Epithelial cell of esophagus (primary cell): ENCODE data around the gene AJUBA.
A peak's percentile ranks its signal among the peaks of the same experiment; 100 is the strongest.
"Not testable (repeated sequence)": the region's sequence is repeated elsewhere in the genome, so short reads cannot be mapped to it uniquely, and the experiment has no call there.

Source experiments
- DNase-seq: peaks from one replicate; pipeline ENCODE4 v3.0.0; 2010; ENCODE audit warnings: low read depth
- H3K4me3 ChIP-seq: 2 replicates; pipeline ENCODE4 v1.5.1; 2011; ENCODE audit warnings: mild to moderate bottlenecking, low read length, control low read depth
- CTCF ChIP-seq: IDR thresholded peaks from 2 replicates; pipeline ENCODE4 v1.5.1; 2011; ENCODE audit warnings: low read depth, mild to moderate bottlenecking, low read length, control low read depth, inconsistent platforms; ENCODE audit not compliant: insufficient read depth; ENCODE audit errors: missing control alignments

Gene AJUBA

GRCh38 chr14:23015618-23016017 is 33.3 kb upstream of the AJUBA start:
- no peak for DNase-seq
- H3K4me3 ChIP-seq = no peak overlapping the region
- no peak for TF ChIP-seq CTCF

GRCh38 chr14:23013749-23014054 is 31.4 kb upstream of the AJUBA start:
- DNase-seq, H3K4me3 ChIP-seq: not testable (repeated sequence)

GRCh38 chr14:23013054-23013748 is 30.9 kb upstream of the AJUBA start:
- DNase-seq = no peak
- no peak overlapping the region for H3K4me3 ChIP-seq
- TF ChIP-seq CTCF = no peak

GRCh38 chr14:23009939-23010726 is 27.8 kb upstream of the AJUBA start, which contains the start of gene C14orf93:
C14orf93 (minus strand) TSS chr14:23010143; CDS start chr14:22999023, 11,120 bp downstream.
- H3K4me3 ChIP-seq = peak within 1 kb of the TSS; percentile 74
- DNase-seq = peak; percentile 66
- no peak for TF ChIP-seq CTCF

GRCh38 chr14:23009483-23009938 is 27.2 kb upstream of the AJUBA start:
- TF ChIP-seq CTCF = no peak
- peak overlapping the region; percentile 74 for H3K4me3 ChIP-seq
- no peak for DNase-seq

GRCh38 chr14:23008831-23009230 is 26.5 kb upstream of the AJUBA start:
- TF ChIP-seq CTCF = no peak
- no peak for DNase-seq
- H3K4me3 ChIP-seq = peak overlapping the region; percentile 74

DNA sequence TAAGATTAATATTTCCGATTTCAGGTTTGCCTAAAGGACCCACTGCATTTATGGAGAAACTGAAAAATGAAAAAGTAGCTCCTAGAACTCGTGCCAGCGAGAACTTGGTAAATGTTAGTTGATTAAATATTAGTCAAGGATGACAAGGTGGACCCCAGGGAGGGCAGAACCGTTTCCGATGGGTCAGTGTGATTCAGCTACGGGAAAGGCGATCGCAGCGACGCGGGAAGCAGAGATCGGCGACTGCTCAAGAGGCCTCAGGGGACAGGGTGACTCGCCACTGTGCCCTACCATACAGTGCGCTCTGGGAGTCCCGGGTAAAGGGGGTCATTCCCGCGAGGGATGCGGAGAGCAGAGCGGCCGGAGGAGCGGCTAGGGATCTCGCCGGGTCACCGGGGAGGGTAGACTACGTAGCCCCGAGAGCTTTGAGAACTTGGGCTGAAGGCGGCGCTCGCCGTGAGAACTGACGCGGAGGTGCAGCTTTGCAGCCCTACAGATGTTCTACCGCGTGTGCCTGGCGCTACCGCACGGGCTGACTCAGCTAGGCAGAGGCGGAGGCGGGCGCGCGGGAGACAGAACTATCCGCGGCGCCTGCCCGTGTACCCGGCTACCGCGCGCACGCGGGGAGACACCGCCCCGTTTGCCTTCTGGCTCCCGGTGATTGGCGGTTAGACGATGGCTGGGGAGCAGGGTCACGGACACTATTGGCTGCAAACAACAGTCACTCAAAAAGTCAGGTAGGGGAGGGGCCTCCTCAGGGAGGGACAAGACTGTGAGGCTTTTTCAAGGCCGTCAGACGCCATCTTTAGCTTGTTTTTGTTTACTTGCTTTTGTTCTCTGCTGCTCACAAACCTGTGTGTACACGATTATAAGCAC is 24.4 kb upstream of the AJUBA start:
- TF ChIP-seq CTCF = peak; percentile 19
- peak overlapping the region; percentile 75 for H3K4me3 ChIP-seq

More for the DNA sequence above, 24.4 kb upstream of the AJUBA start:
- DNase-seq = peak; percentile 99
